Nucleus accumbens (tissue), 56 donors: Measurements from ENCODE around the gene PRKAG3.

Experiments used
- DNase-seq, 56 donors: peaks; one replicate each; lab custom pipeline; 2025; lab: John Stamatoyannopoulos, UW

Gene PRKAG3

GRCh38 chr2:218865396-218865795 lies 33.8 kb upstream of the PRKAG3 start:
- DNase-seq, result no peak

GRCh38 chr2:218863021-218863520 lies 31.5 kb upstream of the PRKAG3 start:
- DNase-seq, result no peak

- DNase-seq, result no peak
These were observed 30.2 kb upstream of the PRKAG3 start for GRCh38 chr2:218861645-218862318.

GRCh38 chr2:218860950-218861381 lies 29.4 kb upstream of the PRKAG3 start:
- DNase-seq, result peak in 31 of 56 donors; percentile 17 to 85 (median 56)

GRCh38 chr2:218859988-218860831 lies 28.6 kb upstream of the PRKAG3 start:
- DNase-seq, result peak in 9 of 56 donors; percentile 26 to 68 (median 38)

GRCh38 chr2:218859556-218859987 lies 28.0 kb upstream of the PRKAG3 start, which contains the start of gene WNT6:
TSS of gene WNT6 (plus strand) at chr2:218859805. CDS start at chr2:218860038, 233 bp downstream.
- peak in 1 of 56 donors; percentile 35 for DNase-seq

- no peak for DNase-seq
These were observed 27.3 kb upstream of the PRKAG3 start for GRCh38 chr2:218858671-218859555.

GRCh38 chr2:218858138-218858445 lies 26.5 kb upstream of the PRKAG3 start:
- no peak for DNase-seq

- no peak for DNase-seq
These were observed 26.0 kb upstream of the PRKAG3 start for GRCh38 chr2:218857371-218858137.

- peak in 1 of 56 donors; percentile 65 for DNase-seq
These were observed 25.3 kb upstream of the PRKAG3 start for GRCh38 chr2:218856896-218857243.

- peak in 1 of 56 donors; percentile 65 for DNase-seq
These were observed 24.7 kb upstream of the PRKAG3 start for GRCh38 chr2:218856167-218856895.

GRCh38 chr2:218855305-218856166 lies 23.9 kb upstream of the PRKAG3 start:
- DNase-seq, result peak in 8 of 56 donors; percentile 12 to 56 (median 36)

GRCh38 chr2:218854860-218855259 lies 23.3 kb upstream of the PRKAG3 start:
- no peak for DNase-seq

GRCh38 chr2:218853766-218854165 lies 22.2 kb upstream of the PRKAG3 start:
- no peak for DNase-seq

GRCh38 chr2:218852911-218853667 lies 21.5 kb upstream of the PRKAG3 start:
- DNase-seq, result peak in 33 of 56 donors; percentile 3 to 81 (median 38)

GRCh38 chr2:218851286-218851685 lies 19.7 kb upstream of the PRKAG3 start:
- DNase-seq, result no peak

- no peak for DNase-seq
These were observed 19.2 kb upstream of the PRKAG3 start for GRCh38 chr2:218850796-218851195.
